KMS-11 (cell line): ENCODE measurements around the gene PSEN2.

Source experiments
- H2AFZ ChIP-seq: fragments of 200-600 bp; sonication (generic); 2 replicates; pipeline ENCODE4 v1.6.1; 2016; ENCODE audit warnings: antibody characterized with exemption, mixed run types, low read depth
- H3K27ac ChIP-seq: fragments of 200-600 bp; sonication (generic); 2 replicates; pipeline ENCODE4 v1.6.1; 2016; ENCODE audit warnings: mild to moderate bottlenecking, mixed run types
- H3K27me3 ChIP-seq: fragments of 200-600 bp; sonication (generic); 2 replicates; pipeline ENCODE4 v1.6.1; 2017; ENCODE audit warnings: mild to moderate bottlenecking, low read depth, mixed run types, moderate library complexity; ENCODE audit not compliant: insufficient read depth
- H3K36me3 ChIP-seq: fragments of 200-600 bp; sonication (generic); 2 replicates; pipeline ENCODE4 v1.6.1; 2017; ENCODE audit warnings: mild to moderate bottlenecking, mixed run types; ENCODE audit not compliant: insufficient read depth
- H3K4me1 ChIP-seq: fragments of 200-600 bp; sonication (generic); 2 replicates; pipeline ENCODE4 v1.6.1; 2016; ENCODE audit warnings: mild to moderate bottlenecking, low read depth, mixed run types; ENCODE audit not compliant: poor library complexity, severe bottlenecking
- H3K4me2 ChIP-seq: fragments of 200-600 bp; sonication (generic); 2 replicates; pipeline ENCODE4 v1.7.0; 2016; ENCODE audit warnings: mild to moderate bottlenecking, mixed run types
- H3K4me3 ChIP-seq: fragments of 200-600 bp; sonication (generic); IDR thresholded peaks from 2 replicates; pipeline ENCODE4 v1.6.1; 2017; ENCODE audit warnings: low read depth, low read length, mixed read lengths; ENCODE audit not compliant: insufficient read depth
- H3K79me2 ChIP-seq: fragments of 200-600 bp; sonication (generic); 2 replicates; pipeline ENCODE4 v1.6.1; 2016; ENCODE audit warnings: low read depth, mixed run types; ENCODE audit not compliant: insufficient read depth
- H3K9ac ChIP-seq: fragments of 200-600 bp; sonication (generic); 2 replicates; pipeline ENCODE4 v1.6.1; 2016; ENCODE audit warnings: mild to moderate bottlenecking, mixed run types
- H4K20me1 ChIP-seq: fragments of 200-600 bp; sonication (generic); 2 replicates; pipeline ENCODE4 v1.6.1; 2016; ENCODE audit warnings: mild to moderate bottlenecking, mixed run types; ENCODE audit not compliant: insufficient read depth
- CTCF ChIP-seq: fragments of 200-600 bp; sonication (generic); conservative IDR thresholded peaks from 2 replicates; pipeline ENCODE4 v1.6.1; 2017; ENCODE audit warnings: low read depth, mild to moderate bottlenecking, antibody characterized with exemption, low read length, moderate library complexity, mixed read lengths

The PSEN2 gene

GRCh38 chr1:226934483-226935237 is 64.2 kb downstream of the PSEN2 start:
- Histone ChIP-seq H2AFZ (no peak overlapping the region), H3K27ac (no peak overlapping the region), H3K4me2 (no peak overlapping the region), H3K36me3 (no peaks in the 10 kb centered on the region), H3K79me2 (no peaks in the 10 kb centered on the region), H3K4me3 (no peak overlapping the region), H3K9ac (no peak overlapping the region), H4K20me1 (no peaks in the 10 kb centered on the region), H3K27me3 (no peaks in the 10 kb centered on the region), H3K4me1 (peaks cover 13% of the 10 kb centered on the region)
- no peak for TF ChIP-seq CTCF

GRCh38 chr1:226937940-226938725 is 67.7 kb downstream of the PSEN2 start:
- Histone ChIP-seq H3K4me1 (peaks cover 20% of the 10 kb centered on the region), H4K20me1 (no peaks in the 10 kb centered on the region), H3K9ac (peak overlapping the region; percentile 94; the same call in 1 of the 2 replicates), H3K79me2 (peaks cover 26% of the 10 kb centered on the region; the same call in 1 of the 2 replicates), H2AFZ (peak overlapping the region; percentile 72; the same call in 1 of the 2 replicates), H3K27me3 (no peaks in the 10 kb centered on the region), H3K36me3 (no peaks in the 10 kb centered on the region), H3K27ac (peak overlapping the region; percentile 98), H3K4me3 (no peak overlapping the region), H3K4me2 (peak overlapping the region; percentile 85)
- no peak for TF ChIP-seq CTCF

GRCh38 chr1:226938903-226939437 is 68.6 kb downstream of the PSEN2 start:
- H3K9ac ChIP-seq = peak overlapping the region; percentile 94
- H4K20me1 ChIP-seq = no peaks in the 10 kb centered on the region
- peaks cover 20% of the 10 kb centered on the region for H3K4me1 ChIP-seq
- no peaks in the 10 kb centered on the region for H3K36me3 ChIP-seq
- no peaks in the 10 kb centered on the region for H3K27me3 ChIP-seq
- H2AFZ ChIP-seq = peak overlapping the region; percentile 72
- peak overlapping the region; percentile 85 for H3K4me2 ChIP-seq
- H3K79me2 ChIP-seq = peaks cover 35% of the 10 kb centered on the region; the same call in 1 of the 2 replicates
- peak overlapping the region; percentile 69 for H3K4me3 ChIP-seq
- TF ChIP-seq CTCF = no peak
- H3K27ac ChIP-seq = peak overlapping the region; percentile 98

- H3K27ac ChIP-seq = peak overlapping the region; percentile 98
- 0 out of 2 replicates have a peak, but pooled peaks have one; percentile 18 for TF ChIP-seq CTCF
- H3K4me3 ChIP-seq = peak overlapping the region; percentile 69
- H3K36me3 ChIP-seq = no peaks in the 10 kb centered on the region
- H3K9ac ChIP-seq = peak overlapping the region; percentile 94
- H4K20me1 ChIP-seq = no peaks in the 10 kb centered on the region
- H3K4me2 ChIP-seq = peak overlapping the region; percentile 85
- H3K27me3 ChIP-seq = no peaks in the 10 kb centered on the region
- peaks cover 20% of the 10 kb centered on the region for H3K4me1 ChIP-seq
- H3K79me2 ChIP-seq = peaks cover 38% of the 10 kb centered on the region; the same call in 1 of the 2 replicates
- peak overlapping the region; percentile 72 for H2AFZ ChIP-seq
Measured at GRCh38 chr1:226939438-226940028, 69.1 kb downstream of the PSEN2 start.
